NCI-H1436 treated with DMSO at 0.1 percent for 48 hours (cell line): ENCODE results near the gene STX5.
A peak's percentile ranks its signal among the peaks of the same experiment; 100 is the strongest.
"Not testable (repeated sequence)": the region's sequence is repeated elsewhere in the genome, so short reads cannot be mapped to it uniquely, and the experiment has no call there.

ENCODE experiments used
- DNase-seq: peaks from one replicate; lab custom pipeline; 2025; lab: John Stamatoyannopoulos, UW

The STX5 gene

DNA sequence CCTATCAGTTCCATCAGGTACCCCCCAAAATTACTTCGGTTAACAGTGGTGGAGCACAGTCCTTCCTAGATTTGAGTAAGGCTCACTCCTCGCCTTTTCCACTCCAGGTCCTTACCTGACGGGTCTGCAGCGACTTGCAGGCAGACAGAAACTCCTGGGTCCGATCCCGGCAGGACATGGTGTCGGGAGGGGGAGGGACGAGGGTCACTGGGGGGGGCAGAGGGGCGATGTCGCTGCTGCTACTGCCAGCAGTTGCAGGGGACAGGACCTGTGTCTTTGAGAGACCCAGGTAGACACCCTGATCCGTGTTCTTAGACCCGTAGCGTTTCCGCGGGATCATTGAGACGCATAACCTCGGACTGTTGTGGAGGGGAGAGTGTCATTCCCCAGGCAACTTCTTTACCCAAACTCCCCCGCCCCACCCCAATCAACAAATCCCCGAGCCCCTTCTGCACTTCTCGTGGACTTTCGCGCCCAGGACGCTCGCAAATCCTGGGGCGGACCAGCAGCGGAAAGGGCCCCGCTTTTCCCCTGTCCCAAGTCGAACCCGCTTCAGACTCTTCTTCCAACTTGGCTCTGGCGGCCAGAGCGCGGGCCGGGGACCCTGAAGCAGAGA is 839 bp downstream of the STX5 start:
- DNase-seq, result no peak

DNA sequence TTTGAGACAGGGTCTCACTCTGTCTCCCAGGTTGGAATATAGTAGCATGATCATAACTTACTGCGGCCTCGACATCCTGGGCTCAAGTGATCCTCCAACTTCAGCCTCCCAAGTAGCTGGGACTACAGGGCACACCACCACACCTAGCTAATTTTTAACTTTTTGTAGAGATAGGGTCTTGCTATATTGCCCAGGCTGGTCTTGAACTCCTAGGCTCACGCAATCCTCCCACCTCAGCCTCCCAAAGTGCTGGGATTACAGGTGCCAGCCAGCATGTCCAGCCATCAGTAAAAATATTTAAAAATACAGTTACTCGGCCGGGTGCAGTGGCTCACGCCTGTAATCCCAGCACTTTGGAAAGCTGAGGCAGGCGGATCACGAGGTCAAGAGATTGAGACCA is 3.7 kb downstream of the STX5 start:
- not testable (repeated sequence) for DNase-seq

DNA sequence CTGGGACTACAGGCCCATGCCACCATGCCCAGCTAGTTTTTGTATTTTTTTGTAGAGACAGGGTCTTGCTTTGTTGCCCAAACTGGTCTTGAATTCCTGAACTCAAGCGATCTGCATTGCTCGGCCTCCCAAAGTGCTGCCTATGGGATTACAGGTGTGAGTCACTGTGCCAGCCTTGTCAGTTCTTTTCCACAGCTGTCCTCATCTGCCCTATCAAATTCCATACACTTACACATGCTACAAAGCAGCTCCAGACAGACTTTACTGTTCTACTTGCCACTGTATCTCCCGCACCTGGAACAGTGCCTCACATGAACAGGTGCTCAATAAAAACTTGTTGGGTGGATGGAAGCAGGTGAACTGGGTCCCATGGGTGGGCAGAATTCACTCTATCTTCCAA is 8.2 kb downstream of the STX5 start:
- DNase-seq, result no peak

DNA sequence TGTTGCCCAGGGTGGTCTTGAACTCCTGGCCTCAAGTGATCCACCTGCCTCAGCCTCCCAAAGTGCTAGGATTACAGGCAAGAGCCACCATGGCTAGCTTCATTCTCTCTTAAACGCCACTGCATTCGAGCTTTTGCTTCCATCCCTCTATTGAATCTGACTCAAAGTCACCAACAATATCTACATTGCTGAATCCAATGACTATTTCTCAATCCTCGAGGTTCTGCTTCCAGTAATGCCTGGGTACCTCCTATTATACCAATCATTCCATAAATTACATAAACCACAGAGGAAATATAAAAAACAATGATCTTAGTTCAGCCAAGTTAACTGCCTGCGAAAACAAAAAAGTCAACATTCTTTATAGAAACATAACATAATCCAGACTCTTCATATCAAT is 14.7 kb downstream of the STX5 start:
- no peak for DNase-seq

DNA sequence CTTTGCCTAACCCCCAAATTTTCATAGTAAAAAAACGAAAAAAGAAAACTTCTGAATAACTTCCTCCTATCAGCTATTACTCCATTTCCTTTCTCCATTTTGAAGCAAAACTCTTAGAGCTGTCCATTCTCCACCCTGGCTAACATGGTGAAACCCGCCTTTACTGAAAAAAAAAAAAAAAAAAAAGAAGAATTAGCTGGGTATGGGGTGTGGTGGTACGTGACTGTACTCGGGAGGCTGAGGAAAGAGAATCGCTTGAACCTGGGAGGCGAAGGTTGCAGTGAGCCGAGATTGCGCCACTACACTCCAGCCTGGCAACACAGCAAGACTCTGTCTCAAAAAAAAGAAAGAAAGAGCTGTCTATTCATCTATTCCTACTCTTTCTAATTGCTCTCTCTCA is 15.3 kb downstream of the STX5 start:
- no peak for DNase-seq

DNA sequence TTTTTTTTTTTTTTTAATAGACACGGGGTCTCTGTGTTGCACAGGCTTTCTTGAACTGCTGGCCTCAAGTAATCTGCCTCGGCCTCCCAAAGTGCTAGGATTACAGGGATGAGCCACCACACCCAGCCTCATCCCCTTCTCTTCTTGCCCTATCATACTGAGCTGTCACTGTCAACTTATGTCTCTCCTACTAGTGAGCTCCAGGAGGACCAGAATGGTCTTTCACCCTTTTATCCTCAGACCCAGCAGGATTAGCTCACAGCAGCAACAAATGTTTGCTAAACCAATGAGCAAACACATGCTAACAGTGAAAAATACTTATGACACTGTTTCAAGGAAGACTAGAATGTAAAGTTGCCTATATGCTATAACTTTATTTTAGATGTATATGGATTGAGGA is 20.2 kb downstream of the STX5 start:
- no peak for DNase-seq

DNA sequence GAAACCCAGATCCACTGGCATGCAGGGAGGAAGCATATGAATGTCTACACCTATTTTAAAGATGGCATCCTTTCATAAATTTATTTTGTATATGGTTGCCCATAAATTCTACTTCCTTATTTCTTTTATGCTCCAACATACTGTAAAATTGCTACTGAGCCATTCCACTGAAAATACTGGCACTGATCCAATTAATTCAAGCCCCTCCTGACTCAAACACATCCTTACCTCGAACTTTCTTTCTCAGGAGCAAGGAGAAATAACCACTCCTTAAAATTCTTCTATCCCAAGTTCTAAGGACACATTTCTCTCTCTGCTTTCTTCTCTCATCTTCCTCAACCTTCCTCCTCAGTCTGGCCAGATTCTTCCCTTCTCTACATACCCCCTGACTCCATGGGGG is 21.1 kb downstream of the STX5 start:
- no peak for DNase-seq

DNA sequence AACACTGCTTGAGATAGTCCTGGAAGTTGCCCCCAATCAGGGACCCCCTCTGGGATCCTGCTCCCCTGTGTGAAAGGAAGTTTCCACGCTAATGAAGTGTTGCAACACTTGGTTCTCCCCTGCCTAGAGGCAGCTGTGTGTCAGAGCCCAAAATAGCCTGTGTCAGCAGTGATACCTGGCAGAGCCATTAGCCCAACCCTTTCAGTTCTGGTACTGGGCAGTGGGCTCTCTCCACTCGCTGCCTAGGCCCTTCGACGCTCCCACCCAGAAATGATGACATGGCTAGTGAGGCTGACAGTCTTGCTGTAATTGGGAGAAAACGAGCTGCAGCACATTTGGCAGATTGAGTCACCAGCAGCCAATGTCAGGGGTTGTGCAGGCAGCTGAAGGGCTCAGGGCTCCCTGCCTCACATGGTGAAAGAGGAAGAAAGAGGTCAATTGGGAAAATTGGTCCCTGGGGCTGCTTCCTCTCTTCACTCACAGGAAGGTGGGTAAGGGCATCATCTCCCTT is 25.2 kb downstream of the STX5 start:
- no peak for DNase-seq

DNA sequence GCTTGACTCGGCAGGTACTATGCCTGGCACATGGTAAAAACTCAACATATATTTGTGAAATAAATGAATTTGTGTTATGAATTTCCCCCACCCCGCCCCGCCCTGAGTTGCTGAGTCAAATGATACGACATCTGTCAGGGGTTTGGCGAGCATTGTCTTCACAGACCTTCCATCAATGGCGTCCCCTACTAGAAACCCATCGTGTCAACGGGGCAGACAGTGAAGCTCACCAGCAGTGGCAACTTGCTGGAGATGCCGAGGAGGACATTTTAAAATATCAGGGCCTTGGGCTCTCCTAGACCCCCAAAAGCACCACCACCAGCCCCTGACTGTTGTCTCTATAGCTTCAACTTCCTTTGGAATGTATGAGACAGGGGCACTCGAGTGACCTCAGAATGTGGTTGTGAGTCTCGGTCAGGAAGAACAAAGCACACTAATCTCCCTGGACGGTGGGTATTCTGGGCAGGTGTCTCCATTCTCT is 25.9 kb downstream of the STX5 start:
- no peak for DNase-seq

DNA sequence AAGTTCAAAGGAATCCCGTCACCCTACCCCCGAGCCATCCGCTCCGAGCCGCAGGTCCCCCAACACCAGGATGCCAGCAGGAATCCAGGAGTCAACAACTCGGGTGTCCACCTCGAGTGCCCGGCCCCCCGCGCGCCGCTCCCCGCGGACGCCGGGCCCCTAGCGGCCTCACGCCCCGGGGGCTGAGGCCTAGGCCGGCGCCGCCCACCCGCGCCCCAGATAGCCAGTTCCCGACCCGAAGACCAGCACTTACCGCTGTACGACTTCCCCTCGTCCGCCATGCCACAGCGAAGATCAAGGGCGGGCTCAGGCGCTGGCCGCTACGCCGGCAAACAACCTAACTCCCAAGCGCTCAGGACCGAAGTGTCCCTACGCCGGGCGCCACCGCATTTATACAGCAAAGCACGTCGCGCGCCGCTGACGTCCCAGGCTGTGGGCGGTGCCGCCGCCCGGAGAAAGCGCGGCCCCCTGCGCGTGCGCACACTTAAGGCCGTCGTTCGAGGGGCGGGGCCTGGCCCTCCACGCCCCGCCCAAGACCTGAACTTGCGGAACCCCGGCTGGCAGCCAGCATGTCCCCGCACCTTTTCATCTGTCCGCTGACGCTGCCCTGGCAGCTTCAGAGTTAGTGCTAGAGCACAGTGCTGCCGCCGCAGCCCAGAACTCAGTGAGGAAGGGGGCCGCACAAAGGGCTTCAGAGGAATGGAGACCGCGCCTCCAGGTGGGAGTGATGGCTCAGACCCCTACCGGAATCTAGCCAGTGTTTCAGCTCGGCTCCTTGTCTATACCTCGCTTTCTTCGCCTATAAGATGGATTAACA is 26.6 kb downstream of the STX5 start, which contains the start of gene NXF1:
NXF1 (minus strand) TSS at position 365 of the 817 bp plus-strand sequence; CDS start at position 281, 84 bp downstream.
- DNase-seq, result peak; percentile 72

DNA sequence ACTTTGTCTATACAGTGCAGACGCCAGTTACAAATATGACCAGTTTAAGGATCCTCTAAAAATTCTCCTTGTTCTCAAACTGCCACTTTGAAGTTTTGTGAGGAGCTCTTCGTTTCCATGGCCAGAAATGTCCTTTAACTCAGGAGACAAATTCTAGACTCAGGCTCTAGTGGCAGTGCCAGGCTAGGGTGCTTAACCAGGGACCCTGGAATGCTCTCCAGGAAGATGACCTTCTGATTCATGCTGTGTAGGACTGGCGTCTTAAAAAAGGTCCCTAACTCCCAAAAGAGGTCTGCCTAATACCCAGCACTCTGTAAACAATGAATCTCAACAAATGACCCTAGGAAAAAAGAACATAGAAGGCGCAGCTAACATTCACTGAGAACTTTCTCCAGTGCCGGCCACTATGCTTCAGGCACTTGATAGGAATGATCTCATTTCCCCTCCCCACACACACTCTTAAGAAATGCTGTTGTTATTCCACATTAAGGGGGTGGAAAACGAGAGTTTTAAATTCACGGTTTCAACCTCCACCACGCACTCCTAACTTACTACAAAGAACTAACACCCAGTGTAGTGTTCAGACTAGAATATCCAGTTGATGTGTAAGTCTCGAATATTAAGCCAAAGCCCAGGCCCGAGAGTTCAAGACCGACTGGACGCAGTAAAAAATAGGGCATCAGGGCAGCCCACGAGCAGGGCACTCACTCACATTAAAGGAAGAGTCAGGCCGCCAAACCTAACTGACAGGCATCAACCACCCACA is 27.4 kb downstream of the STX5 start:
- no peak for DNase-seq

DNA sequence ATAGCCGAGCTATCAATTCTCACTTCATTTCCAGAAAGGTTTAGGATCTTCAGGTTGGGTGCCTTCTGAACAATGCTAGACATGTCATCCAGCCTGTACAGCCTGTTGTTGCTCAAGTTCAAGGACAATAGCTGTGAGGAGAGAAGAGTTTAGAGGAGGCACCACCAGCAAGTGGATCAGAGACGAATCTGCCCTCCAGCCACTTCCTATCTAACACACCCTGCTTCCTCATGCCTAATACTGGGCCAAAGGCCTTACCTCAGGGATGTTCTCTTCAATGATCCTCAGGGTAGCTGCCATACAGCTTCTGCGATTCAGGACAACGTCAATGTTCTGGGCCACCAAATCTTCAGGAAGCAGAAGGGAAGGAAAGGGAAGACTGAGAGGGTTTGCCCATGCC is 30.8 kb downstream of the STX5 start:
- no peak for DNase-seq

DNA sequence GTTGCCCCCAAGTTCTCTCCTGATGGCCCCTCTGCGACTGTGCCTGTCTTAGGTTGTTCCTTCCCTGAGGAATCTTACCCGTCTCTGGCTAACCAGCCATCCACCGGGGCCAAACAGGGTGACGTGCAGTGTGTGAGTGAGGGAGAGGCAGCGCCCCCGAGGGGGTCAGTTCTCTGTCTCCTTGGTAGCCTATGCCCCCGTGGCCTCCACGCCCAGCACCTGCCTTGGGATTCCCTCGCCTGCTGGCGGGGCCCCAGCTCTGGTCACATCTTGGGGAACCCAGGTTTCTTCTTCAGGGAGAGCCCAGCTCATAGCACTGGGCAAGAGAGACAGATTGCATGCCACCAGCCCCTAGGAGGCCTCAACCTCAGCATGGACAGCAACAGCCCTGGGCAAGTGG is 32.4 kb downstream of the STX5 start:
- no peak for DNase-seq

DNA sequence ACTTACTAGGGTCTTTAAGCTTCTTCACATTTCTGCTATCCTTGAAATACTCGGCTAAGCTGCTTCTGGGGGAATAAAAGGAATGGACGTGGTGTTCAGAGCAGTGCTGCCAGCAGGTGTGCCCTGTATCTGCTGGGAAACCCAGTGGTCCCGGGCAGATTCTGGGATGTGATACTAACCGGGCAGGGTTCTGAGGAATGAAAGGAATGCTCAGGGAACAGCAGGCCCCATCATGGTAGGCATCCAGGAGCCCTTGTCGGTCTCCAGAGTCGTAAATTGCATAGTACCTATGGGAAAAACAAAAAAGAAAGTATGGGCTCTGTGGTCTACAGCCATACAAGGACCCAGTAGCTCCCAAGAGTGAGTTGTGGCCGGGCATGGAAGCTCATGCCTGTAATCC is 35.6 kb downstream of the STX5 start:
- DNase-seq, result no peak

DNA sequence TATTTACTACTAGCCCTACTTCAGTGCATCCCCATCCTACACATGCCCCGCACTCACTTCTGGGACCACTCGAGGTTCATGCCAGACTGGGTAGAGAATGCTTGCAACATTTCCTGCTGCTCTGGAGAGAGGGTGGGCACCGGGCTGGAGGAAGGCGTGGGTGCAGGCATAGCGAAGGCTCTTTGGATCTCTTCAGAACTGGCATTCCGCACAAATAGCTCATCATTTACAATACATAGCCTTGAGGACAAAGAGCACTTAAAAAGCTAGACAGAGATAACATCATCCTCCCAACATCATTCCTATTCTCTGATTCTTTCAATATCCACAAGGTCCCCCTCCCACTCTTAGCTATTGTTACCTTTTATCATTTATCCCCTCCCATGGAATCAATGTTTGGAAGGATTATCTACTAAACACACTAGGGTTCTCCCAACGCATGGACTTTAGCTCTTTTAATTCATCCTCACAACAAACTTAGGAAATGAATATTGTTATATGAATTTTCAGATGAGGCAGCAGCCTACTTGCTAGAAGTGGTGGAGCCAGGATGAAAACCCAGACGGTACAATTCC is 37.6 kb downstream of the STX5 start:
- no peak for DNase-seq

DNA sequence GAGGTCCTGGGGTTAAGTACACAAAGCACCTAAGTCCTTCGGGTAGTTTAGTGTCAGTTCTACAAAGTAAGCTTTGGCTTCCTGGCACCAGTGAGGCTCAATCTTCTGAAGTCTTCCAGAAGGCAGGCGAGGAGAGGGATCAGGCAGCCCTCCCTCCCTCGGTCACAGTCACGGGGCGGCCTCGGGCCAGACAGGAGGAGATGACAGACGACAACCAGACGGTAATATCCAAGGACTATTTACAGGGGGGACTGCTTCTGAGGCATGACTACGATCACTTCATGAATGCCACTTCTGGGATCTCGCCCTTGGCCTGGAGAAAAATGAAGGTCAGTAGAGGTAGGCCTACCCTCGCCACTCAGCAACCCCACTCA is 39.7 kb downstream of the STX5 start:
- DNase-seq, result no peak

DNA sequence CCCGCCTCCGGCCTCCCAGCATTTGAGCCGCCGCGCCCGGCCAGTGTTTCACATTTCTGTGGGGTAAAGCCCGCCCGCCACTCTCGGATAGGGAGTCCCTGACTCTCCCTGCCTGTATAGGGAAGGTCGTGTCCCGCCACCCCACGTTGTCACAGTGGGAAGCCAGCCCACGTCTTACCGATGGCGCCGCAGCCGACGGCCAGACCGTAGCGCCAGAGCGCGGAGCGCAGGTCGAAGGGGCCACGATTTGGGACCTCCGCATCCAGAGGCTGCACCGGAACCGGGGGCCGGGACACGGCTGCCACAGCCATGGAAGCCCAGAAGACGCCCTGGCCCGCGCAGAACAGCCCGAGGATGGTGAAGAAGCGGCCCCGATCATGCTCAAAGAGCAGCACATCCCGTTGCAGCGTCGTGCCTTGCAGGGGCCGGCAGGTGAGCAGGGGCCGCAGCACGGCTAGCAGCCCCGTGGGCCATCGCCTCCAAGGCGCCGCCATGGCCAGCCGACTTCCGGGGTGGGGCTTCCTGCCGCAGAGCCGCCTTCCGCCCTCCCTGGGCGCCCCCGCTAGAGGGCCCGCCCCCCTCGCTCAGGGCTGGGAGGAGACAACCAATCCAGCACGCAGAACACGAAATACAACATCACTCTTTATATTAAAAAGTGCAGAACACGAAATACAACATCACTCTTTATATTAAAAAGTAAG is 40.2 kb downstream of the STX5 start, which contains the start of gene TMEM223:
TMEM223 (minus strand) TSS at position 506 of the 701 bp plus-strand sequence; CDS start at position 494, 12 bp downstream.
- peak; percentile 9 for DNase-seq

DNA sequence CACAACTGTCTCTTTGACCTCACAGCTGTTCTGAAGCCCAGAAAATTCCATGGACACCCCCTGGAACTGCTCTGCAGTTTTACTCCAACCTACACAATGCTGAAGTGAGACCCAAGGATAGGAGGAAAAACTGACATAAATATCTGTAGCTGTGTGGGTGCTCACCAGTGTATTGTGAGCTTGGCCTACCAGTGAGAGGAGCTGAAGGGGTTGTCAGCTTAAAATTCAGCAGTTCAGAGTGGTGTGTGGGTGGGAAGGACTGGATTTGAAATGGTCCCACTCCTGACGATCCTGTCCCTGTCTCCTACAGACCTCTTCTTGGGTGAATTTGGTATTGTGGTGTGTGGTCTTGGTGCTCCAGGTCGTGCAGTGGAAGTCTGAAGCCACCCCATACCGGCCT is 42.3 kb downstream of the STX5 start:
- DNase-seq, result no peak

DNA sequence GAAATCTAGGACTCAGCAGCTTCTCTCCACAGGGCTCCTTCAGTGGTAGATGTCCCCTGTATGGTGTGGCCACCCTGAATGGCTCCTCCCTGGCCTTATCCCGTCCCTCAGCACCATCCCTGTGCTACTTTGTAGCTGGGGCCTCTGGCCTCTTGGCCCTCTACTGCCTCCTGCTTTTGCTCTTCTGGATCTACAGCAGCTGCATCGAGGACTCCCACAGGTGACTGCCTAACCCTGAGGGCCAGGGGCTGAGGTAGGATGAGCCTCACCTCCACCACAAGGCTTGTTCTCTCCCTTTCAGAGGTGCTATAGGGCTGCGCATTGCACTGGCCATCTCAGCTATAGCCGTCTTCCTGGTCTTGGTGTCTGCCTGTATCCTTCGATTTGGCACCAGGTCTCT is 42.9 kb downstream of the STX5 start:
- no peak for DNase-seq

DNA sequence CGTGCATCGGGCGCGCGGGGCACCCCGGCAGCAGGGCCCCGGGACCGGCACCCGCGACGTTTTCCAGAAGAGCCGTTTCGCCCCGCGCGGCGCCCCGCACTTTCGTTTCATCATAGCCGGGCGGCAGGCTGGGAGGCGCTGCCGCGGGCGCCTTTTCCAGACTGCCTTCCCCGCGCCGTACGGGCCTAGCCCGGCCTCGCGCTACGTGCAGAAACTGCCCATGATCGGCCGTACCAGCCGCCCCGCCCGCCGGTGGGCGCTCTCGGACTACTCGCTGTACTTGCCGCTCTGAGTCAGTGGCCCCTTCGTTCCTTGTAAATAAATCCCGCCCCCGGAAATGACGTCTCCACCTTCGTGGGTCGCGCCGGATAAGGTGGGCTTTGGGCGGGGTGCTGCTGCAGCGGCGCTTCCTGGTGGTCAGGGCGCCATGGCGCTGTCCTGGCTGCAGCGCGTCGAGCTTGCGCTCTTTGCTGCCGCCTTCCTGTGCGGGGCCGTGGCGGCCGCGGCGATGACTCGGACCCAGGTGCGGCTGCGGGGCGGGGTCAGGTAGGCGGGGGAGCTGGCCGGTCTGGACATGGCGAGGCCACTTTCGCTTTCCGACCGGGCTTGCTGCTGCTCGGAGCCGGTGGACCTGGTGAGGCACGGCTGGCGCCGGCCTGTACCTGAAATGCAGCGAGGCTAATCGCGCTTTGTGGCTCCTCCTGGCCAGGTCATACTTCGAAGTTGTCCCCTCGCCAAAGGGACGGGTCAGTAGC is 44.7 kb downstream of the STX5 start, which contains the start of gene TMEM179B:
TMEM179B (plus strand) TSS at position 398 of the 755 bp plus-strand sequence; CDS start at position 428, 30 bp downstream.
- DNase-seq, result peak; percentile 90
